Measurements from ENCODE around the gene CNTN6.

The CNTN6 gene

GRCh38 chr3:1269808-1270207 lies 177.0 kb downstream of the CNTN6 start:
- TF ChIP-seq SIN3A (IDR thresholded peaks at IDR 0.05; ENCODE audit: borderline replicate concordance, insufficient read depth, low read length) (no peak), POLR2AphosphoS5 (IDR thresholded peaks at IDR 0.05; ENCODE audit: low read depth, low read length) (no peak)

DNA sequence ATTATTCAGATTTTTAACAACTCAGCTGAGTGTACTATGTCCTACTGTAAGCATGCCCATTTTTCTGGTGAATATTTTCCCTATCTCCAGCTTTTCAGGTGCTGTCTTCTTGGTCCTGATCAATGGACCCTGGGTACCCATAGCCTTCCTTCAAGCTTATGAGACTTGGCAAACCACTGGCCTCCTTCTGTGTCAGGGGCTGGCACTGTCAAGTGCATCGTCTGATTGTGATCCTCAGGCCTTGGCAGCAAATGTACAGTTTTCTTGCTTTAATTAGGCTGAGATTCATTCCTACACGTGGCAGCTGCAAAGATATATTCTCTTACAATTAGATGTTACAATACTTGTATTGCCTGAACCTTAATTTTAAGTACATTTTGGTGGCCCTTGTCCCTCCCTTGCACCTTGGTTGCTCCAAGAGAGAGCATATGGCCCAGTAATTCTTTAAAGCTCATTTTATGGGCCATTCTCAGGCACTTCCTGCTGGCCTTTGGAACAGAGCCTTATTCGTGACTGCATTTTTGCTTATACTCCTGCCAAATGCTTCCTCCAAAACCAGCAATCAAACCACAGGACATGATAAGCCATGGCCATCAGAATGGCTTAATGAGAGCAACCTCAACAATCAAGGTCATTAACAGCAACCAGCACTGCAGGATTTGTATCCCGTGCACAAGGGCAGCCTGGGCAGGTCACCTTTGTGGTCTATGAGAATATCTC lies 179.9 kb downstream of the CNTN6 start:
- TF ChIP-seq, protein P1, sequence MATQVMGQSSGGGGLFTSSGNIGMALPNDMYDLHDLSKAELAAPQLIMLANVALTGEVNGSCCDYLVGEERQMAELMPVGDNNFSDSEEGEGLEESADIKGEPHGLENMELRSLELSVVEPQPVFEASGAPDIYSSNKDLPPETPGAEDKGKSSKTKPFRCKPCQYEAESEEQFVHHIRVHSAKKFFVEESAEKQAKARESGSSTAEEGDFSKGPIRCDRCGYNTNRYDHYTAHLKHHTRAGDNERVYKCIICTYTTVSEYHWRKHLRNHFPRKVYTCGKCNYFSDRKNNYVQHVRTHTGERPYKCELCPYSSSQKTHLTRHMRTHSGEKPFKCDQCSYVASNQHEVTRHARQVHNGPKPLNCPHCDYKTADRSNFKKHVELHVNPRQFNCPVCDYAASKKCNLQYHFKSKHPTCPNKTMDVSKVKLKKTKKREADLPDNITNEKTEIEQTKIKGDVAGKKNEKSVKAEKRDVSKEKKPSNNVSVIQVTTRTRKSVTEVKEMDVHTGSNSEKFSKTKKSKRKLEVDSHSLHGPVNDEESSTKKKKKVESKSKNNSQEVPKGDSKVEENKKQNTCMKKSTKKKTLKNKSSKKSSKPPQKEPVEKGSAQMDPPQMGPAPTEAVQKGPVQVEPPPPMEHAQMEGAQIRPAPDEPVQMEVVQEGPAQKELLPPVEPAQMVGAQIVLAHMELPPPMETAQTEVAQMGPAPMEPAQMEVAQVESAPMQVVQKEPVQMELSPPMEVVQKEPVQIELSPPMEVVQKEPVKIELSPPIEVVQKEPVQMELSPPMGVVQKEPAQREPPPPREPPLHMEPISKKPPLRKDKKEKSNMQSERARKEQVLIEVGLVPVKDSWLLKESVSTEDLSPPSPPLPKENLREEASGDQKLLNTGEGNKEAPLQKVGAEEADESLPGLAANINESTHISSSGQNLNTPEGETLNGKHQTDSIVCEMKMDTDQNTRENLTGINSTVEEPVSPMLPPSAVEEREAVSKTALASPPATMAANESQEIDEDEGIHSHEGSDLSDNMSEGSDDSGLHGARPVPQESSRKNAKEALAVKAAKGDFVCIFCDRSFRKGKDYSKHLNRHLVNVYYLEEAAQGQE (IDR thresholded peaks at IDR 0.05; ENCODE audit: insufficient read depth in 1 of 2, low read depth in 2 of 2, low read length in 2 of 2): no peak
- TF ChIP-seq FOXP2 (optimal IDR thresholded peaks at IDR 0.05; ENCODE audit: borderline replicate concordance, extremely low read depth, extremely low read length, insufficient read depth): no peak
- TF ChIP-seq SIN3A (IDR thresholded peaks at IDR 0.05; ENCODE audit: borderline replicate concordance, insufficient read depth, low read length): no peak

- TF ChIP-seq TAF1 (IDR thresholded peaks at IDR 0.05; ENCODE audit: borderline replicate concordance, insufficient read depth, low read length) (no peak), SIN3A (IDR thresholded peaks at IDR 0.05; ENCODE audit: borderline replicate concordance, insufficient read depth, low read length) (no peak), FOXP2 (optimal IDR thresholded peaks at IDR 0.05; ENCODE audit: borderline replicate concordance, extremely low read depth, extremely low read length, insufficient read depth) (no peak), POLR2AphosphoS5 (IDR thresholded peaks at IDR 0.05; ENCODE audit: low read depth, low read length) (no peak)
- TF ChIP-seq, protein P1 (IDR thresholded peaks at IDR 0.05; ENCODE audit: insufficient read depth in 1 of 2, low read depth in 2 of 2, low read length in 2 of 2): no peak
These were observed 182.7 kb downstream of the CNTN6 start for GRCh38 chr3:1275495-1275894.

GRCh38 chr3:1287815-1288214 lies 195.0 kb downstream of the CNTN6 start:
- TF ChIP-seq SIN3A (IDR thresholded peaks at IDR 0.05; ENCODE audit: borderline replicate concordance, insufficient read depth, low read length) (no peak), POLR2AphosphoS5 (IDR thresholded peaks at IDR 0.05; ENCODE audit: low read depth, low read length) (no peak), FOXP2 (optimal IDR thresholded peaks at IDR 0.05; ENCODE audit: borderline replicate concordance, extremely low read depth, extremely low read length, insufficient read depth) (no peak), TAF1 (IDR thresholded peaks at IDR 0.05; ENCODE audit: borderline replicate concordance, insufficient read depth, low read length) (no peak)
- TF ChIP-seq, protein P1 (IDR thresholded peaks at IDR 0.05; ENCODE audit: insufficient read depth in 1 of 2, low read depth in 2 of 2, low read length in 2 of 2): no peak

DNA sequence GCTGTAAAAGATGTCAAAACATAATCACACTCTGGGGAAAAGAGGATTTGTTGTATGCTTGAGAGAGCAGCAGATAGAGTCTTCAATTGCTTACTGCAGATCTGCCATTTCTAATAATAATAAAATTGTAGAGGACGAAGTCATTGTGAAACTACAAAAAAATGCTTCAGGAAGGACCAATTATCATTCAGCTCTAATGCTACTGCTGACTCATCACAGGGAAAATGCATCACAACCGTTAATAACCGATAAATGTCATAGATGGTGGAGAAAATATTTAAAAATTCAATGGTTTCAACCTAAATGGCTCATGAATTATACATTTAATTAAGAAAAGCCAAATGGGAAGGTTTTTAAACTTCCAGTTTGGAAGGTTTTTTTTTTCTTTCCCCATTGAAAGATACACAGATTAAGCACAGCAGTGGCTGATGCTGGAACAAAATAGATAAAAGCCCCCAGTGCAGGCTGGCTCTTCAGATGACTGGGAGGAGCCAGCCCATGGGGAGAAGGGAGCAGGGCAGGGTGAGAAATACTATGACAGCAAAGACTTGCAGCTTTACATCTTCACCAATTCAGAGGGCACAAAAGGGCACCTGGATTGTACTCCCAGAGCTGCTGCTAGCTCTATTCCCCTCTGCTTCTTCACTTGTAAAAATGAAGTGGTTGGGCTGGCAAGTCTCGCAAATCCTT lies 196.1 kb downstream of the CNTN6 start:
- TF ChIP-seq, protein P1 (IDR thresholded peaks at IDR 0.05; ENCODE audit: insufficient read depth in 1 of 2, low read depth in 2 of 2, low read length in 2 of 2): no peak
- TF ChIP-seq SIN3A (IDR thresholded peaks at IDR 0.05; ENCODE audit: borderline replicate concordance, insufficient read depth, low read length) (no peak), FOXP2 (optimal IDR thresholded peaks at IDR 0.05; ENCODE audit: borderline replicate concordance, extremely low read depth, extremely low read length, insufficient read depth) (no peak), TAF1 (IDR thresholded peaks at IDR 0.05; ENCODE audit: borderline replicate concordance, insufficient read depth, low read length) (no peak), POLR2AphosphoS5 (IDR thresholded peaks at IDR 0.05; ENCODE audit: low read depth, low read length) (no peak)
